ENCODE data around the gene IFI35.
A peak's percentile ranks its signal among the peaks of the same experiment; 100 is the strongest.

Gene IFI35

DNA sequence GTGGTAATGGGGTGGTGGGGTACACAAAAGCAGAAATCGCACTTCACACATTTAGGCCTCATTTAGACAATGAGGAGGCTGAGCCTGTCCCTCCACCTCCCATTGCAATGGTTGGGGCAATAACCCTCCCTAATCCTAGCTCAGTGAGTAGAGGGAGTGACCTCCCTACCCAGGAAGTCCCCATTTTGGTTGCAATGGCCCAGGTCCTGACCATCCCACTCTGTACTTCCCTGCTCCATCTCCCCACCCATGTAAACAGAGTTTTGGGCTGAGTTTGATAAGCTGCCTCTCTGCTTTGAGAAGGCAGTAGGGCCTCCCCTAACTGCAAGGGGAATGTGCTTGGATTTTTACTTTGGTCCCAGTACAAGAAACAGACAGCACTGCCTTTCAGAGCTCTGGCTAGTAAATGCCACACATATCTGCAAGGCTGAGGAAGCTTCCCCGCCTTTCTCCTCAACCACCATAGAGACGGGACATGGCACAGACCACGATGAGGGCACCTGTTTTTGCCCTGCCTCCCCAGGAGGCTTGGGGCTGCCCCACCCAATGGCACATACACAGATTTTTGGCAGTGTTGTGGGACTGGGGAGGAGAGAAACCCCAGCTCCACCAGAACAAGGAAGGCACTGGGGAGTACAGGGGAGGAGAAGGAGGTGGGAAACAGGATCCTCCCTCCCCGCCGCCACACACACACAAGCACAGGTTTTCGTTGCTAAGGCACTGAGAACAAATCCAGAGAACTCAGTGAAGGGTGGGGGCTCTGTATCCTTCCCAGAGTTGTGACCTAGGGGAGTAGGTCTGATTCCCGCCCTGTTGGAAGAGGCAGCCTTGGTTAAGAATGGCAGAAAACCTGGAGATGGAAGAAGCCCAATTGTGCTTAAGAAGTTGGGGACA is 8.3 kb downstream of the IFI35 start:
- DNase-seq (ENCODE audit: low read depth) = no peak
- no peak overlapping the region for H3K4me3 ChIP-seq (replicated peaks; ENCODE audit: low read depth, low read length)
- TF ChIP-seq, protein P1, sequence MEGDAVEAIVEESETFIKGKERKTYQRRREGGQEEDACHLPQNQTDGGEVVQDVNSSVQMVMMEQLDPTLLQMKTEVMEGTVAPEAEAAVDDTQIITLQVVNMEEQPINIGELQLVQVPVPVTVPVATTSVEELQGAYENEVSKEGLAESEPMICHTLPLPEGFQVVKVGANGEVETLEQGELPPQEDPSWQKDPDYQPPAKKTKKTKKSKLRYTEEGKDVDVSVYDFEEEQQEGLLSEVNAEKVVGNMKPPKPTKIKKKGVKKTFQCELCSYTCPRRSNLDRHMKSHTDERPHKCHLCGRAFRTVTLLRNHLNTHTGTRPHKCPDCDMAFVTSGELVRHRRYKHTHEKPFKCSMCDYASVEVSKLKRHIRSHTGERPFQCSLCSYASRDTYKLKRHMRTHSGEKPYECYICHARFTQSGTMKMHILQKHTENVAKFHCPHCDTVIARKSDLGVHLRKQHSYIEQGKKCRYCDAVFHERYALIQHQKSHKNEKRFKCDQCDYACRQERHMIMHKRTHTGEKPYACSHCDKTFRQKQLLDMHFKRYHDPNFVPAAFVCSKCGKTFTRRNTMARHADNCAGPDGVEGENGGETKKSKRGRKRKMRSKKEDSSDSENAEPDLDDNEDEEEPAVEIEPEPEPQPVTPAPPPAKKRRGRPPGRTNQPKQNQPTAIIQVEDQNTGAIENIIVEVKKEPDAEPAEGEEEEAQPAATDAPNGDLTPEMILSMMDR (IDR thresholded peaks at IDR 0.05; ENCODE audit: low read length, missing control alignments) = no peak

DNA sequence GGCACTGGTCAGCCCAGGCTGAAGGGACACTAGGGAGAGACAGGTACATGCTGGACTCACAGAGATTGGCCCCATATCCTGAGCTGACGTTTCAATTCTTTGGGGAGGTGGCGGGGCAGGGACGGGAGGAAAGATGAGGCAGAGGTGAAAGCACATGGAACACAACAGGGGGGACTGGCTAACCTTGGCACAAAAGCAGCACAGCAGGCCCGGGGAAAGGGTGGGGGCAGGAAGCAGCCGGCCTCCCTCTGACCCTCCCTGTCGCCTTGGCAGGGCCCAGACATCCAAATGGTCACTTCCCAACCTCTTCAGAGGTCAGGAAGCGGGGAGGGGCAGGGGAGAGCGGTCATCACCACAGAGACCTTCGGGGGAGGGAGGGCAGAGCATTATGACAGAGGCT is 9.0 kb downstream of the IFI35 start:
- no peak overlapping the region for H3K4me3 ChIP-seq (replicated peaks; ENCODE audit: low read depth, low read length)
- TF ChIP-seq, protein P1 (IDR thresholded peaks at IDR 0.05; ENCODE audit: low read length, missing control alignments) = no peak
- DNase-seq (ENCODE audit: low read depth) = peak; percentile 32

DNA sequence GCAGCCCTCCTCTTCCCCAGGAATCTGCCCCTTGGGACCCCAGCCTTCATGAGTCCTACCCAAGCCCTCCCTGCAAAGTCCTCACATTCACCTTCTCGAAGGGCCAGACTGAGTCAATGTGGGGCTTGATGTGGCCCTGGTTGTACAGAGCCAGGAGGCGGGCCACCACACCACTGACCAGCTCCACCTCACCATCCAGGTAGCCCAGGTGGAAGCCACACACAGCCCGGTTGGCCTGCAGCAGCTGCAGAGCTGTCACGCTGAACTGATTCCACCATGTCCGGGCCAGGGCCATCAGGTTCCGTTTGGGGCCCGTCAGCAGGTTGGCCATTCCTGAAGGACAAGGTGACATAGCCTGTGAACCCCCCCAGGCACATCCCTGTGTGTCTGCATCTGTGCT is 9.6 kb downstream of the IFI35 start:
- DNase-seq (ENCODE audit: low read depth) = no peak
- H3K4me3 ChIP-seq (replicated peaks; ENCODE audit: low read depth, low read length) = no peak overlapping the region
- TF ChIP-seq, protein P1 (IDR thresholded peaks at IDR 0.05; ENCODE audit: low read length, missing control alignments) = no peak

DNA sequence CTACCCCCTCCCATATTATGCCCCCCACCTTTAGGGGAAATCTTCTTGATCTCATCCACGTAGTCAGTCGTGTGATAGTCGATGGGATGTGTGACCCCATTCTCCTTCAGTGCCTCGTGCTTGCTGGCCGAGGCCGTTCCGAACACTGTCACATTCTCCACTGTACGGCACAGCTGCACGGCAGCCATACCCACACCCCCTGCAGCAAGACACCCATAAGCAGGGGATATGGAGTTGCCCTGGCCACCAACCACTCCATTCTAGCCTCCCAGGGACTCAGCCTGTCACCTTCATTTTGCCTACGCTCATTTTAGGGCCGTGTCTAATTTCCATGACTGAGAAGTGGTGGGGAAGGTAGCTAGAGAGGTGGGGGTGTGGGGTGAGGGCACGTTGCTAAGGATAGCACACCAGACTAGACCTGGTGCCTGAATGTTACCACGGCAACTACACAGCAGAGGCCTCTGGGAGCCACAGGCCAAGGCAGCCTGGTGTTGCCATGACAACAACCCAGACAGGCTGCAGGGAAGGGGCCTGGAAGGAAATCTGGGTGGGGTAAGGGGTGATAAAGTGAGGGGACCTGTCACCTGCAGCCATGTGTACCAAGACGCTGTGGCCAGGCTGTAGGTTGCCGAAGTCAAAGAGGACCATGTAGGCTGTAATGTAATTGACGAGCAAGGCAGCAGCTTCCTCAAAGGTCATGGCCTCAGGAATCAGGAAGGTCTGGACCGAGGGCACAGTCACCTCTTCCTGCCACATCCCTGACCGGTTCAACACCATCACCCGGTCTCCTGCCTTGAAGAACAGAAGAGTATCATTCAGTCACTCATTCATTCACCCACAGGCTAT is 11.6 kb downstream of the IFI35 start:
- no peak for DNase-seq (ENCODE audit: low read depth)
- no peak overlapping the region for H3K4me3 ChIP-seq (replicated peaks; ENCODE audit: low read depth, low read length)
- TF ChIP-seq, protein P1 (IDR thresholded peaks at IDR 0.05; ENCODE audit: low read length, missing control alignments) = no peak

DNA sequence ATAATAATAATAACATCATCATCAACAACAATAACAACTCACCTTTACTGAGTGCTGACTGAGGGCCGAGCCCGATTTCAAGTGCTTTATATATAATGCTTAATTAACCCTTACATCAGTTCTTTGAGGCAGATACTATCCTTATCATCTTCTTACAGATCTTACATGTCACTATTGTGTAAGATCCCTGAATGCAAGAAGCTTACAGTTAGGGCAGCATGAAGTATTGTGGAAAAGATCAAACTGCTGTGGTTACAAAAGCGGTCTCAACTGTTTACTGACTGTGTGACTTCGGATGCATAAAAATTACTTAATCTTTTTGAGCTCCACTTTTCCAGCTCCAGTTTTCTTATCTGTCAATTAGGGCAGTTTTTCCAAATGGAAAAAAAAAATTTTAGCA is 12.3 kb downstream of the IFI35 start:
- TF ChIP-seq, protein P1 (IDR thresholded peaks at IDR 0.05; ENCODE audit: low read length, missing control alignments) = no peak
- DNase-seq (ENCODE audit: low read depth) = peak; percentile 31
- H3K4me3 ChIP-seq (replicated peaks; ENCODE audit: low read depth, low read length) = peak overlapping the region; percentile 9

DNA sequence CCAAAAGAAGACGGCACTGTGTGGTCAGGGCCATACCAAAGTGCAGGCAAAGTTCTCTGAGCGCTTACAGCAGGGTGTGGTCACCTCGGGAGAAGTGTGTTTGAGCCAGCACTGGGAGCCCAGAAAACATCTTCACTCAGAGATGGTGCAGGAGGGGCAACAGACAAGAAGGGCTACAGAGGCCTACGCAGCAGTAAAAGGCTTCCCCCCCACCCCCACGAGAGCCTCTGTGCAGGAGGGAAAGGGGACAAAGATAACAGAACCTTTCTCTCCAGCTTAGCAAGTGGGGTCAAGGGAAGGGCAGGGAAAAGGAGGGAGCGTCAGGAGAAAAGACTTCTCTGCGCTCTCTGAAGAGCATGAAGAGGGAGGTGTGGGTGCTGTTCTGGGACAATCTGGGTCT is 12.8 kb downstream of the IFI35 start:
- H3K4me3 ChIP-seq (replicated peaks; ENCODE audit: low read depth, low read length) = peak overlapping the region; percentile 97
- no peak for DNase-seq (ENCODE audit: low read depth)
- TF ChIP-seq, protein P1 (IDR thresholded peaks at IDR 0.05; ENCODE audit: low read length, missing control alignments) = no peak
